Islet precursor cell (in vitro differentiated cells): Measurements from ENCODE around the gene ZNF433.
A peak's percentile ranks its signal among the peaks of the same experiment; 100 is the strongest.

Source experiments
- DNase-seq: peaks from one replicate; pipeline ENCODE4 v3.0.0-alpha.2; 2018

Gene ZNF433

DNA sequence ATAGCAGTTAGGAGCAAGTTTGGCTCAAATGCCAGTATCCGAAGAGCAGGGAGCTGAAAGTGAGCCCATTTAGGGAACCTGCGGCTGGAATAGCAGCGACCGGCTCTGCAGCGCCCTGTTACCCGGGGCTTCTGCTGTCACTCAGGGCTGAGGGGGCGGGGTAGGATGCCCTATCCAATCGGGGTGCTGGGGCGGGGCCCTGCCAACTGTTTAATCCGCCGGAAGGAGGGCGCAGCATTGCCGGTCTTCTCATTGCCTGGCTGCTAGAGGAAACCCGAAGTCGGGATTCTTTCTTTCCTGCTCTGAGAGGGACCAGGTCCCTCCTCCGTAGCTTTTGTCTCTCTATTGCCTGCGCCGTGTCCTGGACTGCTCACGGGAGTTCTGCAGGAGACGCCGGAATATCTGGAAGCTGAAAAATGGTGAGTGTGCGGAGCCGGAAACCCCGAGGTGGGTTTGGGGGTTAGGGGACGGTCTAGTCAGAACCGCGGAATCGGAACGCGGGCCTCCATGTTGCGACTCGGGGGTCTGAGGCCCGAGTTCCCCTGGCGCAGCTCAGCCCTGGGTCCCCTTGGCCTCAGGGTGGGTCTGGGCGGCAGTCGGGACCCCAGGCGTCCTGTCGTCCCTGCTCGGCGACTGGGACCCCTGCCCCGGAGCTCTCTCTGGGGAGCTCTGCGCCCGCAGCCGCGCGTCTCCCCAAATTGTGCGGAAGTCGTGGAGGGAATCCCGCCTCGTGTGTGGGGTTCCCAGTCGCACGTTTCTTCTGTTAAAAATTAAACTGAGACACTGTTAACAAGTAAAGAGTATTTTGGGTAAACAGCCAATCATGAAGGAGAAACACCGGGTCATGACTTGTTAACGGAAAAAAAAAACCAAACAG lies 47.8 kb downstream of the ZNF433 start:
- DNase-seq, result peak; percentile 97

DNA sequence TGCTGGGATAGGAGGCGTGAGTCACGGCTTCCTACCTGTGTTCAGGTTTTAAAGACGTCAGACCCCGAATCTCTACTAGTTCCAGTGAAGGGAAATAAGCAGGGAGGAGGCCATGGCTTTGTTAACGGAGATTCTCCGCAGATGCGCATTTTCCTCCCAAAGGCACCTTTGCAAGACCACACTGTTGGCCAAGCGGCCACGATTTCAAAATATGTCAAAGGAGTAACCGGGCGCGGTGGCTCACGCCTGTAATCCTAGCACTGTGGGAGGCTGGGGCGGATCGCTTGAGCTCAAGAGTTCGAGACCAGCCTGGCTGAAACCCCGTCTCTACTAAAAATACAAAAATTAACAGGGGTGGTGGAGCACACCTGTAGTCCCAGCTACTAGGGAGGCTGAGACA lies 48.7 kb downstream of the ZNF433 start:
- DNase-seq, result no peak

DNA sequence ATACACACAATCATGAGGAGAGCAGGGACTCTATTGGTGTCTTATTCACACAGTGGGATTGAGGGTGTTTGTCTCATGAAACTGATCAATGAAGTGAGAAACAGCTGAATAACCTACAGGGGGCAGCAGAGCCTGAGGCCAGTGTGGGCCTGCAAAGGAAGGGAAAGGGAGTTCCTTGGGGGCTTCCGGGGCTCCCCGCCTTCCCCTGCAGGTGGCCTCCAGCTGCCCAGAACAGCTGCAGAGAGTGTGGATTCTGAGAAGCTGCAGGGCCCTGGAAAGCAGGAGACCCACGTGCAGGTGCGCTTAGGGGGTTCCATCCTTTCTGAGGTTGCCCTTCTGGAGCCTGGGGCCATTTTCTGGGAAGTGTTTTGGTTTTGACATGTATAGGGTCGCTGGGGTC lies 50.5 kb downstream of the ZNF433 start:
- DNase-seq, result no peak

DNA sequence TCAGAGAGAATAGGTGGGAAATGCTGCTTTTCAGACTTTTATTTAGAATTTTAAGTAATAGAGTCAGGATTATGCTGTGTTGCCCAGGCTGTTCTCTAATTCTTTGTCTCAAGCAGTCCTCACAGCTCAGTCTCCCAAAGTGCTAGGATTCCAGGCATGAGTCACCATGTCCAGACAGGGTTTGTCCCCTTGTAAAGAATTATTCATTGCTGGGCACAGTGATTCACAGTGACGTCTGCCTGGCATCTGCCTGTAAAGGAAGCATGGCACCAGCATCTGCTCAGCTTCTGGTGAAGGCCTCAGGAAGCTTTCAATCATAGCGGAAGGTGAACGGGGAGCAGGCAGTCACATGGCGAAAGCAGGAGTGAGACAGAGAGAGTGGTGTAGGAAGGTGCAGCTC lies 53.0 kb downstream of the ZNF433 start:
- no peak for DNase-seq

DNA sequence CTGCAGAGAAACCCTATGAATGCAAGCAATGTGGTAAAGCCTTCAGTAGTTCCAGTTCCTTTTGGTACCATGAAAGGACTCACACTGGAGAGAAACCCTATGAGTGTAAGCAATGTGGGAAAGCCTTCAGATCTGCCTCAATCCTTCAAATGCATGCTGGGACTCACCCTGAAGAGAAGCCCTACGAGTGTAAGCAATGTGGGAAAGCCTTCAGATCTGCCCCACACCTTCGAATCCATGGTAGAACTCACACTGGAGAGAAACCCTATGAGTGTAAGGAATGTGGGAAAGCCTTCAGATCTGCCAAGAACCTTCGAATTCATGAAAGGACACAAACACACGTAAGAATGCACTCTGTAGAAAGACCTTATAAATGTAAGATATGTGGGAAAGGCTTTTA lies 56.0 kb downstream of the ZNF433 start:
- no peak for DNase-seq

DNA sequence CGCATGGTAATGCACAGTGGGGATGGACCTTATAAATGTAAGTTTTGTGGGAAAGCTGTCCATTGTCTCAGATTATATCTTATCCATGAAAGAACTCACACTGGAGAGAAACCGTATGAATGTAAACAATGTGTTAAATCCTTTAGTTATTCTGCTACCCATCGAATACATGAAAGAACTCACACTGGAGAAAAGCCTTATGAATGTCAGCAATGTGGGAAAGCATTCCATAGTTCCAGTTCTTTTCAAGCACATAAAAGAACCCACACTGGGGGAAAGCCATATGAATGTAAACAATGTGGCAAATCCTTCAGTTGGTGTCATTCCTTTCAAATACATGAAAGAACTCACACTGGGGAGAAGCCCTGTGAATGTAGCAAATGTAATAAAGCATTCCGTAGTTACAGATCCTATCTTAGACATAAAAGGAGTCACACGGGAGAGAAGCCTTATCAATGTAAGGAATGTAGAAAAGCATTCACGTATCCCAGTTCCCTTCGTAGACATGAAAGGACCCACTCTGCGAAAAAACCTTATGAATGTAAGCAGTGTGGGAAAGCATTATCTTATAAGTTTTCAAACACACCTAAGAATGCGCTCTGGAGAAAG lies 56.9 kb downstream of the ZNF433 start:
- DNase-seq, result no peak

DNA sequence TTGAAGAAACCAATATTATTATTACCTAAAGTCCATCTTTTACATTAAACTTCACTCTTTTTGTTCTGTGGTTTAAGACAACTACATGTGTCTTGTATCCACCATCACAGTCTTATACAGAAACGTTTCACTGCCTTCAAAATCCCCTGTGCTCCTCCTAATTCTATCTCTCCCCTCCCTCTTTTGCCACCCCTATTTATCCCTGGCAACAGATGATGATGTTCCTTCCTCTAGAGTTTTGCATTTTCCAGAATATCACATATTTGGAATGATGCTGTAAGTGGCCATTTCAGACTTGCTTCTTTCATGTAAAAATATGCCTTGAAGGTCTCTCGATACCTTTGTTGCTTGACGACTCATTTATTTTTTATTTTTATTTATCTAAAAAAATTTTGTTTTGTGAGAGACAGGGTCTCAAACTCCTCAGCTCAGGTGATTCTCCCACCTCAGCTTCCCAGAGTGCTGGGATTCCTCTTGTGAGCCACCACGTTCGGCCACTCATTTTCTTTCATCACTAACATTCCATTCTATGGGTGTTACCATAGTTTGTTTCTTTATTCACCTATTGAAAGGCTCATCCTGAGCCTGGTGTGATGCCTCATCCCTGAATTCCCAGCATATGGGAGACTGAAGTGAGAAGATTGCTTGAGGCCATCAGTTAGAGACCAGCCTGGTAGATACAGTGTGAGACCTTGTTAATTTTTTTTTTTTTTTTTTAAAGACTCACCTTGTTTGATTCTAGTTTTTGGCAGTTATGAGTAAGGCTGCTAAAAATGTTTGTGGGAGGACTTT lies 62.3 kb downstream of the ZNF433 start:
- no peak for DNase-seq

DNA sequence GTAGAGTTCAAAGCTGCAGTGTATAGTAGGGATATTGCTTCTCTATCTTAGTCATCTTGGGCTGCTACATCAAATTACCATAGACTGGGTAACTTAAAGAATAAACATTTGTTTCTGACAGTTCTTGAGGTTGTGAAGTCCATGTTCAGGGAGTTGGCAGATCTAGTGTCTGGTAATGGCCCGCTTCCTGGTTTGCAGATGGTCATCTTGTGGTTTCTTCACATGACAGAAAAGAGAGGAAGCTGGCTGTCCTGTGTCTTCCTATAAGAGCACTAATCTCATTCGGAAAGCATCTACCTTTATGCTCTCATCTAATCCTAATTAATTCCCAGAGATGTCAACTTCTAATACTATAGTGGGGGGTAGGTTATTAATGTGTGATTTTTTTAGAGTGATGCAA lies 64.4 kb downstream of the ZNF433 start:
- no peak for DNase-seq

DNA sequence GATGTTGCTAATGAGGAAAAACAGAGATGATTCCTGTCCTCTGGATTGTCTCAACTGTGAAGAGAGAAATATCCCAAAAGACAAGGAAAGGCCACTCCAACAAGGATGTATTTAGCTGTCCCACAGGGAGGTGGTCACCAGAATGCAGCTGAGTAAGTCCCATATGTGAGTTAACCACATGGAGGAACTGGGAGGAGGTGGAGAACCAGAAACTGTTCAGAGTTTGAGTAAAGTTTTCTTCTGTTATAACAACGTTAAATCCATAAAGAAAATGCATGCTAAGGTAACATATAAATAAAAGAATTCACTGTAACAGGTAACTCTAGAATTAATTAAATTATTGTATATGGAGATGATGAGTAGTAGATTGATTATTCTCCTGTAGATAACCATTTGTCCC lies 65.3 kb downstream of the ZNF433 start:
- no peak for DNase-seq

DNA sequence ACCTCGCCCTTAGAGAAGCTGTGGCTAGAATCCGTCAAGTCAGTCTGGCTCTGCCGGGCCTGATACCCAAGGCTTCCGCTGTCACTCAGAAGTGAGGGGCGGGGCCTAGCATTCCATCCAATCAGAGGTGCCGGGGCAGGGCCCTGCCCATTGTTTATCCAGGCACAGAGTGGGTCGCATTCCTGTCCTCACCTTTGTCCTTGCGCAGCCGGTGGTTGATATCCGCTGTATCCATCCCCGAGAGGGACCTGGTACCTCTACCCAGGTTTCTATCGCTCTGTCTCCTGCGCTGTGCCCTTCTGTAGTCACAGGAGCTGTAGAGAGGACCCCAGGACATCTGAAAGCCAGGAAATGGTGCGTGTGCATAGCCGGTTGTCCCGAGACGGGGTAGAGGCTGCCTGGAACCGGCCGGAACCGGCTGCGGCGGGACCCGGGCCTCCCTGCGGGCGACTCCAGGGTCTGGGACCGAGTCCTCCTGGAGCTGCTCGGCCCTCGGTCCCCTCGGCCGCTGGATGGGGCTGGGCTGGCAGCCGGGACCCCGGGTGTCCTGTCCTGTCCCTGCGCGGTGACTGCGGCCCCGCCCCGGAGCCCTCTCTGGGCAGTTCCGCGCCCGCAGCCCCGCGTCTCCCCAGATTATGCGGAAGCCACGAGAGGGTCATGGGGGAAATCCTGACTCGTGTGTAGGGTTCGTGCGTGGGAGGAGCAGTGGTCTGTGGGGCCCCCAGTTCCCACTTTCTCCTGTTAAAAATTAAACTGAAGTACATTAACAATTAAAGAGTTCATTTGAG lies 70.4 kb downstream of the ZNF433 start, which contains the start of gene ZNF763:
ZNF763 (plus strand) TSS at position 183 of the 788 bp plus-strand sequence; CDS start at position 352, 169 bp downstream.
- DNase-seq, result peak; percentile 94
